Heart left ventricle (tissue), 13 donors: ENCODE data around the gene AKT2.
"Not testable (repeated sequence)": the region's sequence is repeated elsewhere in the genome, so short reads cannot be mapped to it uniquely, and the experiment has no call there.

Source experiments
- CTCF ChIP-seq, 12 donors: fragments of 200-600 bp; sonication (generic) in 4 of 12; IDR thresholded peaks; one replicate each; pipeline versions ENCODE4 v1.5.0 to v1.8.0; 2018 to 2022; ENCODE audit warnings: antibody characterized with exemption in 12 of 12, mild to moderate bottlenecking in 5 of 12
- POLR2A ChIP-seq, 2 donors: fragments of 450-650 bp; IDR thresholded peaks; one replicate each; pipeline ENCODE4 v1.6.1; 2017; ENCODE audit warnings: antibody characterized with exemption in 2 of 2, mild to moderate bottlenecking in 2 of 2, moderate library complexity in 2 of 2
- donor health status: ischemic (EF 13 %, LVEDD 7.1; RV severe dilation, severe dysfunction).
- donor health status: DM: no; HTN: yes; CAD: no.
- donor health status: DM: no; HTN: no; CAD: no.
- donor health status: ischemic (EF 25% LVEDD 6.9; RV normal size, moderate dysfunction).
- donor health status: ischemic (EF 25% LVEDD 5.7; RV mildly dilated, moderate dysfunction).
- donor health status: ischemic (EF 35%, LVEDD 5.7; RV mildly dilated, moderate dysfunction).
- donor health status: nonischemic (EF 11% LVEDD 7.7; RV severe dilation, severe dysfunction).
- donor health status: DM: yes; HTN: yes; CAD: no.
- donor health status: PGD.
- donor health status: ischemic (EF 29% LVEDD 5.4; RV normal size, mild dysfunction).
- donor health status: nonischemic (EF 23%, LVEDD 6.1; RV moderate dilation, normal function).

- TF ChIP-seq CTCF, POLR2A (IDR thresholded peaks at IDR 0.05): not testable (repeated sequence)
Observed at GRCh38 chr19:40219029-40219428, 66.1 kb downstream of the AKT2 start.
